ENCODE results near the gene SEL1L2.

DNA sequence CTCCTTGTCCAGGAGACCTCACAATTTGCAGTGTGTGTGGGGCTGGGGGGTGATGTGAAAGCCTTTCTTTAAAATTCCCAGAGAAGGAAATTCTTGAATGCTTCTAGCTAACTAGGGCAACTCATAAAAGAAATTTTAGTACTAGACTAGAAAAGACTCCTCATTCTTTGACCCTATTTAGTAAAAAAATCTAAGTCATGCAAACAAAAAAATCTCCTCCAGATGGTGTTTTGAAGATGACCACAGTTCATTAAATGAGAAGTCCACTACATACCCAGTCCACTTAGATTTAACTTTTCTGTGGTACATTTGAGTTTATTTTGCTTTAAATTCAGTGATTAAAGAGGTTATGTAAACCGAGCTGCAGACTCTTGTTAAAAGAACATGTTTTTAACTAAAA, 138.1 kb downstream of the SEL1L2 start:
- TF ChIP-seq YY2 (tag by site-specific recombination; IDR thresholded peaks at IDR 0.05), result no peak
- no peak for TF ChIP-seq ZNF341 (tag by site-specific recombination; IDR thresholded peaks at IDR 0.05; ENCODE audit: low read depth)
- TF ChIP-seq YY1 (tag by site-specific recombination; IDR thresholded peaks at IDR 0.05), result no peak
- TF ChIP-seq REST (tag by site-specific recombination; IDR thresholded peaks at IDR 0.05), result no peak
- no peak for TF ChIP-seq TCF7L2 (IDR thresholded peaks at IDR 0.05; ENCODE audit: borderline replicate concordance, low read depth, low read length)
- TF ChIP-seq, protein P1, sequence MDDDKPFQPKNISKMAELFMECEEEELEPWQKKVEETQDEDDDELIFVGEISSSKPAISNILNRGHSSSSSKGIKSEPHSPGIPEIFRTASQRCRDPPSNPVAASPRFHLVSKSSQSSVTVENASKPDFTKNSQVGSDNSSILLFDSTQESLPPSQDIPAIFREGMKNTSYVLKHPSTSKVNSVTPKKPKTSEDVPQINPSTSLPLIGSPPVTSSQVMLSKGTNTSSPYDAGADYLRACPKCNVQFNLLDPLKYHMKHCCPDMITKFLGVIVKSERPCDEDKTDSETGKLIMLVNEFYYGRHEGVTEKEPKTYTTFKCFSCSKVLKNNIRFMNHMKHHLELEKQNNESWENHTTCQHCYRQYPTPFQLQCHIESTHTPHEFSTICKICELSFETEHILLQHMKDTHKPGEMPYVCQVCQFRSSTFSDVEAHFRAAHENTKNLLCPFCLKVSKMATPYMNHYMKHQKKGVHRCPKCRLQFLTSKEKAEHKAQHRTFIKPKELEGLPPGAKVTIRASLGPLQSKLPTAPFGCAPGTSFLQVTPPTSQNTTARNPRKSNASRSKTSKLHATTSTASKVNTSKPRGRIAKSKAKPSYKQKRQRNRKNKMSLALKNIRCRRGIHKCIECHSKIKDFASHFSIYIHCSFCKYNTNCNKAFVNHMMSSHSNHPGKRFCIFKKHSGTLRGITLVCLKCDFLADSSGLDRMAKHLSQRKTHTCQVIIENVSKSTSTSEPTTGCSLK (tag by site-specific recombination; IDR thresholded peaks at IDR 0.05), result no peak
- TF ChIP-seq, protein P2, sequence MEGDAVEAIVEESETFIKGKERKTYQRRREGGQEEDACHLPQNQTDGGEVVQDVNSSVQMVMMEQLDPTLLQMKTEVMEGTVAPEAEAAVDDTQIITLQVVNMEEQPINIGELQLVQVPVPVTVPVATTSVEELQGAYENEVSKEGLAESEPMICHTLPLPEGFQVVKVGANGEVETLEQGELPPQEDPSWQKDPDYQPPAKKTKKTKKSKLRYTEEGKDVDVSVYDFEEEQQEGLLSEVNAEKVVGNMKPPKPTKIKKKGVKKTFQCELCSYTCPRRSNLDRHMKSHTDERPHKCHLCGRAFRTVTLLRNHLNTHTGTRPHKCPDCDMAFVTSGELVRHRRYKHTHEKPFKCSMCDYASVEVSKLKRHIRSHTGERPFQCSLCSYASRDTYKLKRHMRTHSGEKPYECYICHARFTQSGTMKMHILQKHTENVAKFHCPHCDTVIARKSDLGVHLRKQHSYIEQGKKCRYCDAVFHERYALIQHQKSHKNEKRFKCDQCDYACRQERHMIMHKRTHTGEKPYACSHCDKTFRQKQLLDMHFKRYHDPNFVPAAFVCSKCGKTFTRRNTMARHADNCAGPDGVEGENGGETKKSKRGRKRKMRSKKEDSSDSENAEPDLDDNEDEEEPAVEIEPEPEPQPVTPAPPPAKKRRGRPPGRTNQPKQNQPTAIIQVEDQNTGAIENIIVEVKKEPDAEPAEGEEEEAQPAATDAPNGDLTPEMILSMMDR (tag by site-specific recombination; IDR thresholded peaks at IDR 0.05), result no peak
- TF ChIP-seq ATF2 (tag by site-specific recombination; IDR thresholded peaks at IDR 0.05; ENCODE audit: low read depth), result no peak
- TF ChIP-seq ZNF629 (tag by site-specific recombination; IDR thresholded peaks at IDR 0.05), result no peak
- no peak for TF ChIP-seq ZNF202 (tag by site-specific recombination; IDR thresholded peaks at IDR 0.05; ENCODE audit: borderline replicate concordance)
